ENCODE data around the gene AGBL4.

Gene AGBL4

GRCh38 chr1:48876330-48876785, 1147.4 kb downstream of the AGBL4 start:
- TF ChIP-seq TAF1 (IDR thresholded peaks at IDR 0.05; ENCODE audit: borderline replicate concordance, insufficient read depth, low read length), result no peak
- TF ChIP-seq POLR2AphosphoS5 (IDR thresholded peaks at IDR 0.05; ENCODE audit: low read depth, low read length), result no peak

GRCh38 chr1:48875552-48876329, 1148.0 kb downstream of the AGBL4 start:
- TF ChIP-seq TAF1 (IDR thresholded peaks at IDR 0.05; ENCODE audit: borderline replicate concordance, insufficient read depth, low read length) (no peak), POLR2AphosphoS5 (IDR thresholded peaks at IDR 0.05; ENCODE audit: low read depth, low read length) (no peak), REST (IDR thresholded peaks at IDR 0.05; ENCODE audit: insufficient read depth in 1 of 2, low read depth in 2 of 2, low read length in 2 of 2) (no peak), FOXP2 (optimal IDR thresholded peaks at IDR 0.05; ENCODE audit: borderline replicate concordance, extremely low read depth, extremely low read length, insufficient read depth) (no peak), SIN3A (IDR thresholded peaks at IDR 0.05; ENCODE audit: borderline replicate concordance, insufficient read depth, low read length) (no peak)

GRCh38 chr1:48873944-48874343, 1149.8 kb downstream of the AGBL4 start:
- TF ChIP-seq POLR2AphosphoS5 (IDR thresholded peaks at IDR 0.05; ENCODE audit: low read depth, low read length) (no peak), REST (IDR thresholded peaks at IDR 0.05; ENCODE audit: insufficient read depth in 1 of 2, low read depth in 2 of 2, low read length in 2 of 2) (no peak), SIN3A (IDR thresholded peaks at IDR 0.05; ENCODE audit: borderline replicate concordance, insufficient read depth, low read length) (no peak), FOXP2 (optimal IDR thresholded peaks at IDR 0.05; ENCODE audit: borderline replicate concordance, extremely low read depth, extremely low read length, insufficient read depth) (no peak), TAF1 (IDR thresholded peaks at IDR 0.05; ENCODE audit: borderline replicate concordance, insufficient read depth, low read length) (no peak)

- TF ChIP-seq FOXP2 (optimal IDR thresholded peaks at IDR 0.05; ENCODE audit: borderline replicate concordance, extremely low read depth, extremely low read length, insufficient read depth) (no peak), SIN3A (IDR thresholded peaks at IDR 0.05; ENCODE audit: borderline replicate concordance, insufficient read depth, low read length) (no peak)
Measured at GRCh38 chr1:48870596-48870995, 1153.2 kb downstream of the AGBL4 start.

- TF ChIP-seq REST (IDR thresholded peaks at IDR 0.05; ENCODE audit: insufficient read depth in 1 of 2, low read depth in 2 of 2, low read length in 2 of 2) (no peak), SIN3A (IDR thresholded peaks at IDR 0.05; ENCODE audit: borderline replicate concordance, insufficient read depth, low read length) (no peak), POLR2AphosphoS5 (IDR thresholded peaks at IDR 0.05; ENCODE audit: low read depth, low read length) (no peak), FOXP2 (optimal IDR thresholded peaks at IDR 0.05; ENCODE audit: borderline replicate concordance, extremely low read depth, extremely low read length, insufficient read depth) (no peak), TAF1 (IDR thresholded peaks at IDR 0.05; ENCODE audit: borderline replicate concordance, insufficient read depth, low read length) (no peak)
Measured at GRCh38 chr1:48869116-48869893, 1154.4 kb downstream of the AGBL4 start.

- no peak for TF ChIP-seq FOXP2 (optimal IDR thresholded peaks at IDR 0.05; ENCODE audit: borderline replicate concordance, extremely low read depth, extremely low read length, insufficient read depth)
- no peak for TF ChIP-seq REST (IDR thresholded peaks at IDR 0.05; ENCODE audit: insufficient read depth in 1 of 2, low read depth in 2 of 2, low read length in 2 of 2)
- no peak for TF ChIP-seq TAF1 (IDR thresholded peaks at IDR 0.05; ENCODE audit: borderline replicate concordance, insufficient read depth, low read length)
- no peak for TF ChIP-seq SIN3A (IDR thresholded peaks at IDR 0.05; ENCODE audit: borderline replicate concordance, insufficient read depth, low read length)
- TF ChIP-seq POLR2AphosphoS5 (IDR thresholded peaks at IDR 0.05; ENCODE audit: low read depth, low read length), result no peak
Measured at GRCh38 chr1:48864913-48865312, 1158.8 kb downstream of the AGBL4 start.
